HepG2 (cell line): ENCODE results near the gene PFDN5.

ENCODE experiments used
- ATF7 ChIP-seq, 2 experiments: fragments of 450-650 bp in 1 of 2; sonication (generic) in 1 of 2; formaldehyde crosslinking in 1 of 2; IDR thresholded peaks; 2 replicates each; pipeline versions ENCODE4 v1.4.0 to v1.6.1; 2016 to 2020; ENCODE audit warnings: antibody characterized with exemption in 1 of 2, mild to moderate bottlenecking in 1 of 2, missing genetic modification reagents in 1 of 2
- BRCA1 ChIP-seq: sonication (generic); formaldehyde crosslinking; IDR thresholded peaks from 2 replicates; pipeline ENCODE4 v1.4.0; 2020; ENCODE audit warnings: missing genetic modification reagents
- HHEX ChIP-seq: IDR thresholded peaks from 2 replicates; pipeline ENCODE4 v1.6.1; 2016; ENCODE audit warnings: control low read depth
- PHF20 ChIP-seq: sonication (generic); formaldehyde crosslinking; IDR thresholded peaks from 2 replicates; pipeline ENCODE4 v1.5.0; 2020; ENCODE audit warnings: mild to moderate bottlenecking, missing genetic modification reagents
- TF ChIP-seq, protein P1 (sequence below): sonication (generic); formaldehyde crosslinking; IDR thresholded peaks from 2 replicates; pipeline ENCODE4 v1.4.0; 2020; ENCODE audit warnings: missing genetic modification reagents

DNA sequence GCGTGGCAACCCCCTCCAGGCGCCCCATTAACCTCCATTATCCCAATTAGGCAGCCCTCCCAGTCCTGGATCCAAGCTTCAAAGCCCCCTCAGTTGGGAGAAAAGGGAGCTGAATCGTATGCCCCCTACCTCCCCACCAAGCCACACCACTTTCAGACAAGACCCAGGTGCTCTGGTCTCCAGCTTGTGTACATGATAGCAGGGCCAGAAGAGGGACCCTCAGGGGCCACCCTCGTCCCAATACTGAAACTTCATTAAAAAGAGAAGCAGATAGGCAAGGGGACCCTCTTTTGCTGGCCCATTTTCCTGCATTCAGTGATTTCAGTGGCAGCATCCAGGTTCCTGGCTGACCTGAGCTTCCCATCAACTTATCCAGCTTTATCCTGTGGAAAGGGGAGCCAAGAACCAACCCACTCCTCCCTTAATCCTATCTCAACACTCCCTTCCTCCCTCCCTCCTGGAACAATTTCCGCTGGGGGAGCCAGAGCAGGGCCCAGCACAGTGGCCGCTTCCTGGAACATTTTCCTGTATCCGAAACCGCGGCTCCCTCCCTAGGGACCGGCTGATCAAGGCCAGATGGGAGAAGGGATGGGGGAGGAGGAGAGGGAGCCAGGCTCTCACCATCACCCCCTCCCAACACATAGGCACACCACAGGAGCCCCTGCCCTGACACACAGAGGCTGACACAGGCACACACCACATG lies 50.3 kb downstream of the PFDN5 start:
- no peak for TF ChIP-seq ATF7 (IDR thresholded peaks at IDR 0.05)
- TF ChIP-seq ATF7 (CRISPR knock-in tag; IDR thresholded peaks at IDR 0.05), result no peak
- TF ChIP-seq HHEX (CRISPR knock-in tag), result no peak
- TF ChIP-seq, protein P1, sequence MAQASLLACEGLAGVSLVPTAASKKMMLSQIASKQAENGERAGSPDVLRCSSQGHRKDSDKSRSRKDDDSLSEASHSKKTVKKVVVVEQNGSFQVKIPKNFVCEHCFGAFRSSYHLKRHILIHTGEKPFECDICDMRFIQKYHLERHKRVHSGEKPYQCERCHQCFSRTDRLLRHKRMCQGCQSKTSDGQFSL, result no peak
- no peak for TF ChIP-seq PHF20 (CRISPR knock-in tag)
- no peak for TF ChIP-seq BRCA1 (CRISPR knock-in tag)
